CD4-positive, alpha-beta T cell treated with Interleukin-17A for 4 hours (primary cell): ENCODE data around the gene TCAP.

ENCODE experiments used
- DNase-seq: peaks from one replicate; pipeline ENCODE4 v3.0.0-alpha.2; 2020; ENCODE audit warnings: mixed read lengths

TCAP gene

DNA sequence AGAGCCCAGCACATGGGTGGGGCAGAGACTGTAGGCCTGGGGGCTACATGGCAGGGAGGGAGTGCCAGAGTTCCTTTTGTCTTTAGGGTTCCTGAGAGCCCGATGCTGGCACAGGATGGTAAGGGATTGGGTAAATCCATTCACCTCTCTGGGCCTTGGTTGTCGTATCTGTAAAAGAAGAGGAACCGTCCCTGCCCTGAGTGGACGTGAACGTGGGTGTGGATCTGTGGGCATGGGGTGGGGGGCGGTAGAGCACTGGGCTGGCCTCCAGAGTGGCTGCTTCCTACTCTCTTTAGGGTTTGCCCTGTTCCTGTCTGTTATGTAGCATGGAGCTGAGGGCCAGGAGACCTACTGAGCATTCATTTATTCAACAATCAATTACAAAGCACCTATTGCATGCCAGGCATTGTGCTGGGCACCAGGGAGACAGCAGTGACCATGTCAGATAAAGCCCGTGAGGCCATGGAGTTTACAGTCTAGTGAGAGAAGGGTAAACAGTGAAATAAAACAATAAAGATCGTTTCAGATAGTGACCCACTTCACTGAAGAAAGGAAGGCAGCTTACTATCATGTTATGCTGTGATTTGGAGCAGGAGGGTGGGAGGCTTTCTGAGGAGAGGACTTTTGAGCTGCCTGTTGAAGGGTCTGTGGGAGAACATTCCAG lies 13.1 kb upstream of the TCAP start:
- no peak for DNase-seq

DNA sequence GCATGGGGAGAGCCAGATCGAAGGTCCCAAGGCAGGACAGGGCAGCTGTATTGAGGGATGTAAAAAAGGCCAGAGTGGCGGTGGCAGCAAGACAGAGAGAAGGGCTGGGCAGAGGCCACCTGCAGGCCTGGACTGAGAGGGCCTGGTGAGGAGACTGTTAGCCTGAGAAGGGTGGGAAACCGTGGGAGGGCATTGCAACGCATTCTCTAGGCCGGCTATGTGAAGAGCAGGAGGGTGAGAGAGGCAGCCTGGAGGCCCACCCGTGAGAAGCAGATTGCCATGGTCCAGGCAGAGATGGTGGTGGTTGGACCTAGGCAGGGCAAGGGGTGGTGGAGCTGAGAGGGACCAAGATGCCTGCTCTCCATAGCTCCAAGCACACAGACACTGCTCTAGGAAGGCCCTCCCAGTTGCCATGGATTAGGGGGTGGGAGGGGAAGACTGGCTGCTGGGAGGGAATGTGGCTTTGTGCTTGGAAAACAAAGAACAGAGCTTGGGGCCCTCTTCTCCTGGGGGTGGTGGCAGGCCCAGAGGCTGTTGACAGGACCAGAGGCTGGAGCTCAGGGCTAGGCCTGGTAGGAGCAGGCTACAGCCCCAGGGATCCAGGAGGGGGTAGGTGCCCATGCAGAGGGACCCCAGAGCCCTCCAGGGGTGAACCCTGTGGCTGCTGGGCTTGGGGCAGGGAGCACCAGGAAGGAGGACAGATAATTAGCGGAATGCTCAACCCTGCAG lies 12.4 kb upstream of the TCAP start:
- no peak for DNase-seq

DNA sequence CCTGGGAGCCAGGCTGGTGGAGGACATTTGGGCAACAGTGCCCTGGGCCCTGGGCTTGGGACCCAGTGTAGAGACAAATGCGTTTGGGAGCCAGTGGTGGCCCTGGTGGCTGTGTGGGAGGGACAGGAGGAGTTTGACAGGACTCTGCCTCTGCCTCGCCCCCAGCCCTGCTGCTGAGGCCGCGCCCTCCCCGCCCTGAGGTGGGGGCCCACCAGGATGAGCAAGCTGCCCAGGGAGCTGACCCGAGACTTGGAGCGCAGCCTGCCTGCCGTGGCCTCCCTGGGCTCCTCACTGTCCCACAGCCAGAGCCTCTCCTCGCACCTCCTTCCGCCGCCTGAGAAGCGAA lies 11.9 kb upstream of the TCAP start:
- DNase-seq = no peak

DNA sequence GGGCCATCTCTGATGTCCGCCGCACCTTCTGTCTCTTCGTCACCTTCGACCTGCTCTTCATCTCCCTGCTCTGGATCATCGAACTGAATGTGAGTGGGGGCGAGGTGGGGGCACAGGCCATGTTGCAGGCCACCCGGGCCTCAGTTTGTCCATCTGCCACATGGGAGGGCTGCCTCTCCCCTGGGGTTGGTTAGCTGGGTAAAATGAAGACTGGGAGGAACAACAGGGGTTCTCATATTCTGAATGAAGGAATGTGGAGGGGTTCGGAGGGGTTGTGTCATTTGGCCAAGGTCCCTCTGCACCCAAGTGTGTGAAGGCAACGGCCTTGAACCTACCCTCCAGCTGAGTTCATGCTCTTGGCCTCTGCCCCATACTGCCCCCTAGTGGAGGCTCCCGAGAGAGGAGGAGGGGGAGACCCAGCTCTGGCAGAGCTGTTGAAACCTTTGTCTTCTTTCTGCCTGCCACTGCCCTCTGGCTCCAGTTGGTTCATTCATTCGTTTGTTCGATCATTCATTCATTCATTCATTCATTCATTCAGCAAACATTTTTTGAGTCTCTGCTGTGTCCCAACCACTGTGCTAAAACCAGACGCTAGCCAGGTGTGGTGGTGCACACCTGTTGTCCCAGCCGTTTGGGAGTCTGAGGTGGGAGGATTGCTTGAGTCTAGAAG lies 11.4 kb upstream of the TCAP start:
- DNase-seq = peak; percentile 88

DNA sequence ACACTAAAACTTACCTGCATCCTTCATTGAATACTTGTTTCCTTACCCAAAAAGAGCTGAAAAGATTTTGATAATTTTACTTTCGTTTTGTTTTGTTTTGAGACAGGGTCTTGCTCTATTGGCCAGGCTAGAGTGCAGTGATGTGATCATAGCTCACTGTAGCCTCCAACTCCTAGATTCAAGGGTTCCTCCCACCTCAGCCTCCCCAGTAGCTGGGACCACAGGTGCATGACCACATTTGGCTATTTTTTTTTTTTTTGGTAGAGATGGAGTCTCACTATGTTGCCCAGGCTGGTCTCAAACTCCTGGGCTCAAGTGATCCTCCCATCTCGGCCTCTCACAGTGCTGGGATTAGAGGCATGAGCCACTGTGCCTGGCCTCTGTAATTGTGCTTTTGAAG lies 10.0 kb upstream of the TCAP start:
- no peak for DNase-seq

DNA sequence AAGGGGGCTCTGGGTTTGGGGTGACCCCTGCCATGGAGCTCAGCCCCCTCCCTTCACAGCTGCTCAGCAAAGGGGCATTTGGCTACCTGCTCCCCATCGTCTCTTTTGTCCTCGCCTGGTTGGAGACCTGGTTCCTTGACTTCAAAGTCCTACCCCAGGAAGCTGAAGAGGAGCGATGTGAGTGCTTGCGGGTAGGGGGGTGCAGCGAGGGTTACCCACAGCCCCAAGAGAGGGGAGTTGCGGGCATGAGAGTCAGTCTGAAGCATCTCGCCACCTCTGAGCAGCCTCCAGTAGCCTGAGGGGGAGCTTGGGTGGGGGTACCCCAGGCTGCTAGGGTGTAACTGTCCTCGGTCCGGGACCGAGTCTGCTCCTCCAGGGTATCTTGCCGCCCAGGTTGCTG lies 6.8 kb upstream of the TCAP start:
- DNase-seq = peak; percentile 33

- DNase-seq = no peak
Observed at GRCh38 chr17:39658760-39659159, 6.4 kb upstream of the TCAP start.

GRCh38 chr17:39659279-39660010 lies 5.7 kb upstream of the TCAP start:
- peak; percentile 39 for DNase-seq

- no peak for DNase-seq
Observed at GRCh38 chr17:39660011-39660360, 5.2 kb upstream of the TCAP start.

- no peak for DNase-seq
Observed at GRCh38 chr17:39660397-39661385, 4.5 kb upstream of the TCAP start.

- DNase-seq = no peak
Observed at GRCh38 chr17:39661744-39662541, 3.2 kb upstream of the TCAP start.

DNA sequence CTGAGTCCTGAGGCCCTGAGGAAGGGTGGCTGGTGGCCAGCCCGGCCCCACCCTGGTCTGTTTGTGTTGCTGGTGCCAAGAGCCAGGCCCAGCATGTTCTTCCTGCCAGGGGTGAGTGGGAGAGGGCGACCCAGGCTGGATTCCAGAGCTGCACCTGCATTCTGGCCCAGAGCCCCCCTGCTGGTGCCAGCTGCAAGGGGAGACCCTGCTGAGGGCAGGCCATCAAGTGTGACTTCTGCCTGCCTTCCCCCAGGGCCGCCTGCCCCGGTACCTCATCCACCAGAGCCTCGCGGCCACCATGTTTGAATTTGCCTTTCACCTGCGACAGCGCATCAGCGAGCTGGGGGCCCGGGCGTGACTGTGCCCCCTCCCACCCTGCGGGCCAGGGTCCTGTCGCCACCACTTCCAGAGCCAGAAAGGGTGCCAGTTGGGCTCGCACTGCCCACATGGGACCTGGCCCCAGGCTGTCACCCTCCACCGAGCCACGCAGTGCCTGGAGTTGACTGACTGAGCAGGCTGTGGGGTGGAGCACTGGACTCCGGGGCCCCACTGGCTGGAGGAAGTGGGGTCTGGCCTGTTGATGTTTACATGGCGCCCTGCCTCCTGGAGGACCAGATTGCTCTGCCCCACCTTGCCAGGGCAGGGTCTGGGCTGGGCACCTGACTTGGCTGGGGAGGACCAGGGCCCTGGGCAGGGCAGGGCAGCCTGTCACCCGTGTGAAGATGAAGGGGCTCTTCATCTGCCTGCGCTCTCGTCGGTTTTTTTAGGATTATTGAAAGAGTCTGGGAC lies 2.4 kb upstream of the TCAP start:
- no peak for DNase-seq

DNA sequence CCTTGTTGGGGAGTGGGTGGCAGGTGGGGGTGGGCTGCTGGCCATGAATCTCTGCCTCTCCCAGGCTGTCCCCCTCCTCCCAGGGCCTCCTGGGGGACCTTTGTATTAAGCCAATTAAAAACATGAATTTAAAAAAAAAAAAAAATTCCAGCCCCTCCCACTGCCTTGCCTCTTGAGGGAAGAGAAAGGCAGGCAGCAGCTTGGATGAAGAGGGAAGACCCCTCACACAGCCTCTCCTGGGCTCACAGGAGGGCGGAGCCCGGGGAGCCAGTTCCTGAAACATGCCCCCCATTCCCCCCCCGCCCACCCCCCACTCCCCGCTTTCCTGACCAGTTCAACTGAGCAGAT lies 1.8 kb upstream of the TCAP start:
- no peak for DNase-seq

GRCh38 chr17:39663688-39664580 lies 1.2 kb upstream of the TCAP start:
- DNase-seq = no peak

GRCh38 chr17:39665642-39666224 lies 584 bp downstream of the TCAP start:
- peak; percentile 26 for DNase-seq

DNA sequence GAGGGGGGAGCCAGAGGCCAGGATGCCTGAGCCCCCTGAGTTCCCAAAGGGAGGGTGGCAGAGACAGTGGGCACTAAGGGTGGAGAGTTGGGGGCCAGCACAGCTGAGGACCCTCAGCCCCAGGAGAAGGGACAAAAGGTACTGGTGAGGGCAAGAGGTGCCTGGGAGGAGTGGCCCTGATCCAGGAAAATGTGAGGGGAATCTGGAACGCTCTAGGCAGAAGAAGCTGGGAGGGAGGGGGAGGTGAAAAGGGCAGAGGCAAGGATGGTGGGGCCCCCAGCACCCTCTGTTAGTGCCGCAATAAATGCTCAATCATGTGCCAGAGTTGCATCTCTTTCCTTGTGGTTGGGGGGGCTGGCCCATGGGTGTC lies 1.1 kb downstream of the TCAP start:
- no peak for DNase-seq

GRCh38 chr17:39666601-39667261 lies 1.6 kb downstream of the TCAP start:
- DNase-seq = no peak

GRCh38 chr17:39667262-39667944 lies 2.3 kb downstream of the TCAP start:
- DNase-seq = peak; percentile 30
